GM23338 (cell line): ENCODE data around the gene SARS1. TPM values are rescaled to one million over a fixed set of nuclear protein-coding genes. Genes with fewer than 3 reads are reported as not detected.

Source experiments
- ATAC-seq: fragments of 200-7000 bp; cut with Tn5 transposase; 3 replicates; pipeline ENCODE4 v1.9.1; 2020
- DNase-seq: peaks from one replicate; pipeline ENCODE4 v3.0.0-alpha.2; 2015; ENCODE audit warnings: low spot score
- H2AFZ ChIP-seq: fragments of 200-600 bp; sonication (generic); 2 replicates; pipeline ENCODE4 v1.8.0; 2016; ENCODE audit warnings: antibody characterized with exemption, mild to moderate bottlenecking, moderate library complexity
- H3F3A ChIP-seq: fragments of 200-600 bp; sonication (generic); replicated peaks from 2 replicates; pipeline ENCODE4 v1.8.0; 2017; ENCODE audit warnings: antibody characterized with exemption, mixed run types, low read depth
- H3K27ac ChIP-seq: fragments of 200-600 bp; sonication (generic); 2 replicates; pipeline ENCODE4 v1.6.1; 2016; ENCODE audit warnings: low read depth
- H3K27me3 ChIP-seq: fragments of 200-600 bp; sonication (generic); 2 replicates; pipeline ENCODE4 v1.8.0; 2016; ENCODE audit warnings: mild to moderate bottlenecking, mixed run types, moderate library complexity; ENCODE audit not compliant: insufficient read depth
- H3K36me3 ChIP-seq: fragments of 200-600 bp; sonication (generic); 2 replicates; pipeline ENCODE4 v1.8.0; 2016; ENCODE audit warnings: mild to moderate bottlenecking; ENCODE audit not compliant: insufficient read depth
- H3K4me1 ChIP-seq: fragments of 200-600 bp; sonication (generic); 2 replicates; pipeline ENCODE4 v1.8.0; 2016; ENCODE audit warnings: mild to moderate bottlenecking, moderate library complexity; ENCODE audit not compliant: insufficient read depth
- H3K4me2 ChIP-seq: fragments of 200-600 bp; sonication (generic); 2 replicates; pipeline ENCODE4 v1.7.1; 2017; ENCODE audit warnings: mixed run types
- H3K4me3 ChIP-seq: fragments of 200-600 bp; sonication (generic); 2 replicates; pipeline ENCODE4 v1.6.1; 2016; ENCODE audit warnings: mixed run types
- H3K79me2 ChIP-seq: fragments of 200-600 bp; sonication (generic); replicated peaks from 2 replicates; pipeline ENCODE4 v1.8.0; 2017; ENCODE audit warnings: mild to moderate bottlenecking; ENCODE audit not compliant: insufficient read depth
- H3K9me2 ChIP-seq: fragments of 200-600 bp; sonication (generic); 2 replicates; pipeline ENCODE4 v1.8.0; 2017; ENCODE audit not compliant: insufficient read depth
- H4K20me1 ChIP-seq: fragments of 200-600 bp; sonication (generic); replicated peaks from 2 replicates; pipeline ENCODE4 v1.8.0; 2017; ENCODE audit warnings: mild to moderate bottlenecking; ENCODE audit not compliant: insufficient read depth
- H3K27ac Mint-ChIP-seq: 2 replicates; pipeline ENCODE4 v1.8.0; 2020; ENCODE audit warnings: inconsistent platforms, mild to moderate bottlenecking, moderate library complexity, mixed read lengths
- H3K27me3 Mint-ChIP-seq: 3 replicates; pipeline ENCODE4 v1.8.0; 2022; ENCODE audit warnings: low read depth, mild to moderate bottlenecking, moderate library complexity, mixed read lengths, inconsistent platforms; ENCODE audit not compliant: insufficient read depth, poor library complexity
- H3K36me3 Mint-ChIP-seq: 3 replicates; pipeline ENCODE4 v1.8.0; 2021; ENCODE audit warnings: low read depth, mild to moderate bottlenecking, inconsistent platforms, moderate library complexity, mixed read lengths
- H3K4me1 Mint-ChIP-seq: 3 replicates; pipeline ENCODE4 v1.8.0; 2020; ENCODE audit warnings: mild to moderate bottlenecking, inconsistent platforms, mixed read lengths
- H3K4me3 Mint-ChIP-seq: 3 replicates; pipeline ENCODE4 v1.8.0; 2021; ENCODE audit warnings: moderate library complexity, mild to moderate bottlenecking, inconsistent platforms, mixed read lengths
- H3K9me3 Mint-ChIP-seq: 3 replicates; pipeline ENCODE4 v1.8.0; 2020; ENCODE audit warnings: moderate library complexity, mild to moderate bottlenecking, inconsistent platforms, mixed read lengths
- EZH2 ChIP-seq: fragments of 200-600 bp; sonication (generic); IDR thresholded peaks from one replicate; pipeline ENCODE4 v1.8.0; 2017; ENCODE audit warnings: antibody characterized with exemption, mild to moderate bottlenecking, low read depth; ENCODE audit not compliant: unreplicated experiment
- POLR2AphosphoS5 ChIP-seq: IDR thresholded peaks from 2 replicates; pipeline ENCODE4 v1.6.1; 2016; ENCODE audit warnings: antibody characterized with exemption, low read depth
- STAT1 ChIP-seq: IDR thresholded peaks from one replicate; pipeline ENCODE4 v1.6.1; 2016; ENCODE audit warnings: antibody characterized with exemption; ENCODE audit not compliant: unreplicated experiment
- ZNF114 ChIP-seq: fragments of 250-450 bp; sonication (Bioruptor Pico); IDR thresholded peaks from 2 replicates; pipeline ENCODE4 v1.5.0; 2020; ENCODE audit warnings: mild to moderate bottlenecking, moderate library complexity
- ZNF462 ChIP-seq: fragments of 250-450 bp; sonication (Bioruptor Pico); IDR thresholded peaks from 2 replicates; pipeline ENCODE4 v1.5.0; 2020; ENCODE audit warnings: mild to moderate bottlenecking, moderate library complexity
- polyA plus RNA-seq: library from polyadenylated mRNA; unstranded; fragments of >200 nt; fragmentation: Nextera tagmentation; extraction: Ambion mirVana; gene quantifications from 2 replicates; pipeline ENCODE4 v1.2.1, GENCODE V29; 2016
- total RNA-seq: library from RNA; depleted of rRNA; stranded (reverse); fragments of >200 nt; shearing (Covaris generic); gene quantifications from 2 replicates; pipeline ENCODE4 v1.2.3, GENCODE V29; 2014

The SARS1 gene
- total and polyA plus RNA-seq, 2 experiments from 2014 or later = 141 to 166 TPM

GRCh38 chr1:109181085-109181806 is 32.5 kb upstream of the SARS1 start (continued):
- no peak for TF ChIP-seq ZNF462 (CRISPR knock-in tag)

- no peaks in the 10 kb centered on the region for H4K20me1 ChIP-seq
- DNase-seq (no peak), ATAC-seq (no peak)
- H2AFZ ChIP-seq = no peak overlapping the region
- H3F3A ChIP-seq = no peaks in the 10 kb centered on the region
- Mint-ChIP-seq H3K4me3 (no peak overlapping the region), H3K4me1 (peaks cover 14% of the 10 kb centered on the region), H3K27ac (no peak overlapping the region), H3K36me3 (no peaks in the 10 kb centered on the region), H3K9me3 (peaks cover 16% of the 10 kb centered on the region; the same call in 2 of the 3 replicates), H3K27me3 (peaks cover 1% of the 10 kb centered on the region)
- no peaks in the 10 kb centered on the region for H3K27me3 ChIP-seq
- no peak overlapping the region for H3K4me2 ChIP-seq
- no peak for TF ChIP-seq STAT1
- no peak for TF ChIP-seq POLR2AphosphoS5
- no peak for TF ChIP-seq EZH2
- no peak for TF ChIP-seq ZNF114 (CRISPR knock-in tag)
- no peaks in the 10 kb centered on the region for H3K79me2 ChIP-seq
- H3K9me2 ChIP-seq = no peaks in the 10 kb centered on the region
- H3K4me3 ChIP-seq = no peak overlapping the region
- H3K27ac ChIP-seq = no peak overlapping the region
- H3K36me3 ChIP-seq = no peaks in the 10 kb centered on the region
- no peaks in the 10 kb centered on the region for H3K4me1 ChIP-seq
Measured at GRCh38 chr1:109181807-109182163, 31.9 kb upstream of the SARS1 start.
